ENCODE measurements around the gene QSER1. TPM values are rescaled to one million over a fixed set of nuclear protein-coding genes. Genes with fewer than 3 reads are reported as not detected.
A peak's percentile ranks its signal among the peaks of the same experiment; 100 is the strongest.

The QSER1 gene
- polyA plus RNA-seq, 1 donor (not counting 4 experiments of a cell fraction or from before 2014, with no cell fraction given) = 14.7 TPM

DNA sequence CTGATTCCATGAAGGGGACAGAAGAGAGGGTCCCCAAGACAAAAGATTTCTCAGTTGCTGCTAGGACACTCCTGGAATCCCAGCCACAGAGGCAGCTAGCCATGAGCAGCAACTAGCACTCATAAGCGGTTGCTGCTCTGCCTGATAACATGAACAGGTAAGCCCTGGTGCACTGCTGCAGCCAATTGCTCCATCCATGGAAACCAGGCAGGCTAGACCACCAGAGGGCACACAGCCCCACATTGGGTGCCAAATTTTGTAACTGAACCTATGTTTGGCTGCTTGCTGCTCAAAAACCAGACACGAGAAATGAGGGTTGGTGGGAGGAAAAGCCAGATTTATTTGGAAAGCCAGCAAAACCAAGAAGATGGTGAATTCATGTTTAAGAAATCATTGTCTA lies 21.9 kb upstream of the QSER1 start:
- FAIRE-seq = no peak
- no peak for DNase-seq (ENCODE audit: low read depth, low spot score)

GRCh38 chr11:32874132-32874531 lies 18.5 kb upstream of the QSER1 start:
- TF ChIP-seq, protein P1, sequence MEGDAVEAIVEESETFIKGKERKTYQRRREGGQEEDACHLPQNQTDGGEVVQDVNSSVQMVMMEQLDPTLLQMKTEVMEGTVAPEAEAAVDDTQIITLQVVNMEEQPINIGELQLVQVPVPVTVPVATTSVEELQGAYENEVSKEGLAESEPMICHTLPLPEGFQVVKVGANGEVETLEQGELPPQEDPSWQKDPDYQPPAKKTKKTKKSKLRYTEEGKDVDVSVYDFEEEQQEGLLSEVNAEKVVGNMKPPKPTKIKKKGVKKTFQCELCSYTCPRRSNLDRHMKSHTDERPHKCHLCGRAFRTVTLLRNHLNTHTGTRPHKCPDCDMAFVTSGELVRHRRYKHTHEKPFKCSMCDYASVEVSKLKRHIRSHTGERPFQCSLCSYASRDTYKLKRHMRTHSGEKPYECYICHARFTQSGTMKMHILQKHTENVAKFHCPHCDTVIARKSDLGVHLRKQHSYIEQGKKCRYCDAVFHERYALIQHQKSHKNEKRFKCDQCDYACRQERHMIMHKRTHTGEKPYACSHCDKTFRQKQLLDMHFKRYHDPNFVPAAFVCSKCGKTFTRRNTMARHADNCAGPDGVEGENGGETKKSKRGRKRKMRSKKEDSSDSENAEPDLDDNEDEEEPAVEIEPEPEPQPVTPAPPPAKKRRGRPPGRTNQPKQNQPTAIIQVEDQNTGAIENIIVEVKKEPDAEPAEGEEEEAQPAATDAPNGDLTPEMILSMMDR (optimal IDR thresholded peaks at IDR 0.05 in 1 of 3, IDR thresholded peaks at IDR 0.05 in 1 of 3, conservative IDR thresholded peaks at IDR 0.05 in 1 of 3; ENCODE audit: extremely low read depth in 1 of 3, insufficient read depth in 2 of 3, low read length in 3 of 3) = no peak
- TF ChIP-seq EZH2 (IDR thresholded peaks at IDR 0.05; ENCODE audit: low read length) = no peak
- H3K4me2 ChIP-seq (ENCODE audit: control insufficient read depth, extremely low read depth, insufficient read depth, low read depth, low read length) = no peak overlapping the region
- FAIRE-seq = no peak

More for the DNA sequence above, 21.9 kb upstream of the QSER1 start:
- no peaks in the 10 kb centered on the region for H3K9me1 ChIP-seq (ENCODE audit: control insufficient read depth, extremely low read depth, insufficient read depth, low read length)
- H3K4me2 ChIP-seq (ENCODE audit: control insufficient read depth, extremely low read depth, insufficient read depth, low read depth, low read length) = no peak overlapping the region
- H3K27ac ChIP-seq (ENCODE audit: control insufficient read depth, insufficient read depth, low read length) = no peak overlapping the region
- H4K20me1 ChIP-seq (ENCODE audit: control insufficient read depth, extremely low read depth, insufficient read depth, low read length) = no peaks in the 10 kb centered on the region
- no peaks in the 10 kb centered on the region for H3K27me3 ChIP-seq (ENCODE audit: control insufficient read depth, extremely low read depth, insufficient read depth, low read length)
- no peak overlapping the region for H3K4me3 ChIP-seq (ENCODE audit: control insufficient read depth in 2 of 3, extremely low read depth in 1 of 3, insufficient read depth in 2 of 3, low read depth in 1 of 3, low read length in 3 of 3)
- TF ChIP-seq EZH2 (IDR thresholded peaks at IDR 0.05; ENCODE audit: low read length) = no peak
- TF ChIP-seq, protein P1 (optimal IDR thresholded peaks at IDR 0.05 in 1 of 3, IDR thresholded peaks at IDR 0.05 in 1 of 3, conservative IDR thresholded peaks at IDR 0.05 in 1 of 3; ENCODE audit: extremely low read depth in 1 of 3, insufficient read depth in 2 of 3, low read length in 3 of 3) = peak in 1 of 3 experiments; percentile 49
- H3K79me2 ChIP-seq (ENCODE audit: control insufficient read depth, insufficient read depth, low read length) = no peaks in the 10 kb centered on the region
- no peak overlapping the region for H2AFZ ChIP-seq (ENCODE audit: control insufficient read depth, low read length)
- no peak overlapping the region for H3K9ac ChIP-seq (ENCODE audit: control insufficient read depth, extremely low read depth, insufficient read depth, low read length)
- no peaks in the 10 kb centered on the region for H3K9me3 ChIP-seq (ENCODE audit: control insufficient read depth, low read depth, low read length)
- no peaks in the 10 kb centered on the region for H3K36me3 ChIP-seq (ENCODE audit: control insufficient read depth in 2 of 2, extremely low read depth in 1 of 2, insufficient read depth in 2 of 2, low read length in 2 of 2)
- no peaks in the 10 kb centered on the region for H3K4me1 ChIP-seq (ENCODE audit: control insufficient read depth, extremely low read depth, insufficient read depth, low read length)
- dilution Hi-C loops (cut with MboI; ENCODE audit: extremely low pct_ligation_motif_present, low sequenced_read_pairs) = no loop called here

More at GRCh38 chr11:32874132-32874531, 18.5 kb upstream of the QSER1 start:
- Histone ChIP-seq H3K27ac (ENCODE audit: control insufficient read depth, insufficient read depth, low read length) (no peak overlapping the region), H3K79me2 (ENCODE audit: control insufficient read depth, insufficient read depth, low read length) (no peaks in the 10 kb centered on the region), H3K27me3 (ENCODE audit: control insufficient read depth, extremely low read depth, insufficient read depth, low read length) (no peaks in the 10 kb centered on the region), H3K36me3 (ENCODE audit: control insufficient read depth in 2 of 2, extremely low read depth in 1 of 2, insufficient read depth in 2 of 2, low read length in 2 of 2) (no peaks in the 10 kb centered on the region), H3K9me1 (ENCODE audit: control insufficient read depth, extremely low read depth, insufficient read depth, low read length) (no peaks in the 10 kb centered on the region), H3K4me3 (ENCODE audit: control insufficient read depth in 2 of 3, extremely low read depth in 1 of 3, insufficient read depth in 2 of 3, low read depth in 1 of 3, low read length in 3 of 3) (no peak overlapping the region), H3K9me3 (ENCODE audit: control insufficient read depth, low read depth, low read length) (no peaks in the 10 kb centered on the region), H4K20me1 (ENCODE audit: control insufficient read depth, extremely low read depth, insufficient read depth, low read length) (no peaks in the 10 kb centered on the region), H2AFZ (ENCODE audit: control insufficient read depth, low read length) (no peak overlapping the region), H3K4me1 (ENCODE audit: control insufficient read depth, extremely low read depth, insufficient read depth, low read length) (no peaks in the 10 kb centered on the region), H3K9ac (ENCODE audit: control insufficient read depth, extremely low read depth, insufficient read depth, low read length) (no peak overlapping the region)
- DNase-seq (ENCODE audit: low read depth, low spot score) = no peak
- dilution Hi-C loops (cut with MboI; ENCODE audit: extremely low pct_ligation_motif_present, low sequenced_read_pairs) = no loop called here

Data from keratinocyte (primary cell).